ENCODE results near the gene ERC2. TPM values are rescaled to one million over a fixed set of nuclear protein-coding genes. Genes with fewer than 3 reads are reported as not detected.

The ERC2 gene
- total and polyA plus RNA-seq, 2 of the 13 experiments (the other 11 are each of a cell fraction or from before 2014, with no cell fraction given) = 0.16 to 0.22 TPM

- H3K27me3 ChIP-seq (ENCODE audit: control insufficient read depth in 1 of 2, insufficient read depth in 2 of 2, low read length in 2 of 2) = no peaks in the 10 kb centered on the region
- H2AFZ ChIP-seq (ENCODE audit: low read length) = no peak overlapping the region
- H3K27ac ChIP-seq (ENCODE audit: extremely low read length, insufficient read depth, low read length) = no peak overlapping the region
- intact Hi-C loops (cut with micrococcal nuclease; ENCODE audit: unreplicated experiment) = no loop called here
- in situ Hi-C loops (cut with HindIII; ENCODE audit: extremely low pct_ligation_motif_present, low pct_unique_long_range_greater_than_20kb) = no loop called here
- ChIA-PET CTCF (ENCODE audit: low intra/inter-chr PET ratio, low total read pairs) (no interaction called here), POLR2A (no interaction called here)
- no peaks in the 10 kb centered on the region for H3K4me1 ChIP-seq (ENCODE audit: insufficient read depth, low read length)
- no peak for TF ChIP-seq MAFK (conservative IDR thresholded peaks at IDR 0.05 in 1 of 2, IDR thresholded peaks at IDR 0.05 in 1 of 2; ENCODE audit: low read length in 2 of 2)
- TF ChIP-seq SALL1 (CRISPR knock-in tag; IDR thresholded peaks at IDR 0.05) = no peak
- TF ChIP-seq GTF3A (CRISPR knock-in tag; conservative IDR thresholded peaks at IDR 0.05) = no peak
- TF ChIP-seq ZNF549 (CRISPR knock-in tag; IDR thresholded peaks at IDR 0.05) = no peak
- TF ChIP-seq HOXA7 (CRISPR knock-in tag; IDR thresholded peaks at IDR 0.05) = no peak
- TF ChIP-seq ZNF589 (CRISPR knock-in tag; conservative IDR thresholded peaks at IDR 0.05) = no peak
- no peak for TF ChIP-seq RAD51 (IDR thresholded peaks at IDR 0.05; ENCODE audit: borderline replicate concordance)
- no peak for TF ChIP-seq SKI (IDR thresholded peaks at IDR 0.05; ENCODE audit: partially characterized antibody)
- TF ChIP-seq ZXDC (CRISPR knock-in tag; IDR thresholded peaks at IDR 0.05) = no peak
- no peak for TF ChIP-seq ZNF619 (CRISPR knock-in tag; IDR thresholded peaks at IDR 0.05)
- TF ChIP-seq HNF4G (IDR thresholded peaks at IDR 0.05; ENCODE audit: borderline replicate concordance, low read depth, low read length) = no peak
- TF ChIP-seq HNF4G (CRISPR knock-in tag; IDR thresholded peaks at IDR 0.05; ENCODE audit: borderline replicate concordance, low read depth) = no peak
- H3K79me2 ChIP-seq (ENCODE audit: insufficient read depth, low read length) = no peaks in the 10 kb centered on the region
- H3K4me2 ChIP-seq (ENCODE audit: low read depth, low read length) = no peak overlapping the region
- DNase-seq (ENCODE audit: low spot score) = no peak
- ATAC-seq = no peak
- H3K9ac ChIP-seq (ENCODE audit: insufficient read depth, low read depth, low read length) = no peak overlapping the region
- H3K4me3 ChIP-seq (replicated peaks in 1 of 3; ENCODE audit: insufficient read depth in 1 of 3, low read depth in 2 of 3, low read length in 3 of 3) = no peak overlapping the region
- no peaks in the 10 kb centered on the region for H4K20me1 ChIP-seq (ENCODE audit: insufficient read depth, low read length)
- FAIRE-seq = no peak
- no TSS peak for BruUV-seq (replicated peaks)
- H3K9me3 ChIP-seq (ENCODE audit: low read length) = no peaks in the 10 kb centered on the region
- H3K36me3 ChIP-seq (replicated peaks in 1 of 2; ENCODE audit: control insufficient read depth in 1 of 2, insufficient read depth in 2 of 2, low read length in 2 of 2) = no peaks in the 10 kb centered on the region
Measured at GRCh38 chr3:56022619-56023018, 445.6 kb downstream of the ERC2 start.
